Cardiac fibroblast (primary cell): ENCODE data around the gene TDRD12.
"Not testable (repeated sequence)": the region's sequence is repeated elsewhere in the genome, so short reads cannot be mapped to it uniquely, and the experiment has no call there.

Experiments
- DNase-seq, 2 donors: peaks; one replicate each; pipeline versions ENCODE4 v3.0.0 to v3.0.0-alpha.2; 2010; ENCODE audit warnings: low read depth in 2 of 2
- H3K4me3 ChIP-seq, 2 donors: replicated peaks in 1 of 2; 1 replicate in 1 of 2; 2 replicates in 1 of 2; pipeline ENCODE4 v1.5.1; 2011; ENCODE audit warnings: low read depth in 2 of 2, low read length in 2 of 2, mild to moderate bottlenecking in 2 of 2, moderate library complexity in 1 of 2
- TF ChIP-seq, protein P1 (sequence below): IDR thresholded peaks from one replicate; pipeline ENCODE4 v1.5.1; 2011; ENCODE audit warnings: low read depth, mild to moderate bottlenecking, low read length, inconsistent platforms

Gene TDRD12

DNA sequence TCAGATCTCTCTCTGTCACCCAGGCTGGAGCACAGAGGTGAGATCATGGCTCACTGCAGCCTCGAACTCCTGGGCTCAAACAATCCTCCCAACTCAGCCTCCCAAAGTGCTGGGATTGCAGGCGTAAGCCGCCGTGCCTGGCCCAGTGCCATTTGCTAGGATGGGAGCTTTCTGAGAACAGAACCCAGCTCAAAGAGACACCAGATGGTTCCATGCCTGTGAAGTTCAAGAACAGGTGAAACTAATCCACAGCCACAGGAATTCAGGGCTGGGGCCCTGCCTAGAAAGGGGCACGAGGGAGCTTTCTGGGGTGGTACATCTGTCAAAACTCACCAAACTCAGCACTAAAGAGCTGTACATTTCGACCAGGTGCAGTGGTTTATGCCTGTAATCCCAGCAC, 145.8 kb downstream of the TDRD12 start:
- TF ChIP-seq, protein P1, sequence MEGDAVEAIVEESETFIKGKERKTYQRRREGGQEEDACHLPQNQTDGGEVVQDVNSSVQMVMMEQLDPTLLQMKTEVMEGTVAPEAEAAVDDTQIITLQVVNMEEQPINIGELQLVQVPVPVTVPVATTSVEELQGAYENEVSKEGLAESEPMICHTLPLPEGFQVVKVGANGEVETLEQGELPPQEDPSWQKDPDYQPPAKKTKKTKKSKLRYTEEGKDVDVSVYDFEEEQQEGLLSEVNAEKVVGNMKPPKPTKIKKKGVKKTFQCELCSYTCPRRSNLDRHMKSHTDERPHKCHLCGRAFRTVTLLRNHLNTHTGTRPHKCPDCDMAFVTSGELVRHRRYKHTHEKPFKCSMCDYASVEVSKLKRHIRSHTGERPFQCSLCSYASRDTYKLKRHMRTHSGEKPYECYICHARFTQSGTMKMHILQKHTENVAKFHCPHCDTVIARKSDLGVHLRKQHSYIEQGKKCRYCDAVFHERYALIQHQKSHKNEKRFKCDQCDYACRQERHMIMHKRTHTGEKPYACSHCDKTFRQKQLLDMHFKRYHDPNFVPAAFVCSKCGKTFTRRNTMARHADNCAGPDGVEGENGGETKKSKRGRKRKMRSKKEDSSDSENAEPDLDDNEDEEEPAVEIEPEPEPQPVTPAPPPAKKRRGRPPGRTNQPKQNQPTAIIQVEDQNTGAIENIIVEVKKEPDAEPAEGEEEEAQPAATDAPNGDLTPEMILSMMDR, result no peak

DNA sequence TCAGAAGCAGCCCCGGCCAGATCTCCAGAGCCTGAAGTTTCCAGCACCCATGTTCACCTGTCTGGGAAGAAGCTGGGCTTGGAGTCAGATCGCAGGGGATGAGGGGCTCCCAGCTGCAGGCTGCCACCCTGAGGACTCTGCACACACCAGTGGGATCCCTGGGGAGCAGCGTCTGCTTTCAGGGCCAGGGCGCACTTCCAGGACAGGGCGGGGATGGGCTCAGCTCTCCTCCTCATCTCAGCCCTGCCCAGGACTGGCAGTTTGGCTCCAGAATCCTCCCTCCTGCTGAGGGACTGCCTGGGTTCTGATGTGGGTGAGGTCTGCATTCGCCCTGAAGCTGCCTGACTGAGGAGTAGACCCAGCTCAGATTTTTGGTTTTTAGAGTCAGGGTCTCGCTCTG, 146.5 kb downstream of the TDRD12 start:
- no peak overlapping the region for H3K4me3 ChIP-seq
- TF ChIP-seq, protein P1, result no peak
- no peak for DNase-seq

More for the DNA sequence above, 145.8 kb downstream of the TDRD12 start:
- no peak for DNase-seq
- H3K4me3 ChIP-seq, result no peak overlapping the region

DNA sequence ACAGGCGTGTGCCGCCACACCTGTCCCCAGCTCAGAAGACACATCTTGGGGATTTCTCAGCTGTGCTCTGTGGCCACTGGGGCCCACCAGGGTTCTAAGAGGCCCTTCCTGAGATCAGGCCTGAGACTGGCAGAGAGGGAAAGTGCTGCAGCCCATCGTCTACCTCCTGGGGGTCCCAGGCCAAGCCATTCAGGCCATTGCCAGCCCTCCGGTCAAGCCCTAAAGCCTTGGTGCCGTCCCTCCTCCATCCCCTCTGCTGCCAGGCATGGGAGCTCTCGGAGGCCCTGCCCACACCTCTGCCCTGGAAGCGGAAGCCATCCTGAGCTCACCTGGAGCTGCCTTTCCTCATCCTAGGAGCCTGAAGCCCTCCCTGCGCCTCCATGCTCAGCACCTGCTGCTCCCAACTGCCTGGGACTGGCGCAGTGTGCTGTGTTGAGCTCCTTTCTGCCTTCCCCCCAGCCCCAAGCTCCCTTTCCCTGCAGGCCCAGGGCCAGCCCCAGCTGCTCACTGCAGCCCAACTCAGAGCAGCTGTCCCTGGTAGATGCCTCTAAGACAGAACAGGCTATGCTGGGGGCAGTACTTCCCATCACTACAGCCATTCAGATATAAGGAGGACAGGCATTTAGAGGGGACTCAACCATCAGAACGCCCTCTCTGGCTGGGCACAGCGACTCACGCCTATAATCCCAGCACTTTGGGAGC, 147.1 kb downstream of the TDRD12 start:
- DNase-seq, result no peak
- TF ChIP-seq, protein P1, result no peak
- H3K4me3 ChIP-seq, result no peak overlapping the region

DNA sequence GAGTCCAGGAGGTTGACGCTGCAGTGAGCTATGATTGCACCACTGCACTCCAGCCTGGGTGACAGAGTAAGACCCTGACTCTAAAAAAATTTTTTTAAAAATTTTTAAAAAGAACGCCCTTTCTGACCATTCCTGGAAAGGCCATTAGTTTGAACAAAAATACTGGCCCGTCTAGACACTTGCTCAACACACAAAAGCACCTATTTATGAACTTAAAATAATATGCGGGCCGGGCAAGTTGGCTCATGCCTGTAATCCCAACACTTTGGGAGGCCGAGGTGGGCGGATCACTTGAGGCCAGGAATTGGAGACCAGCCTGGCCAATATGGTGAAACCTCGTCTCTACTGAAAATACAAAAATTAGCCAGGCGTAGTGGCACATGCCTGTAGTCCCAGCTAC, 147.9 kb downstream of the TDRD12 start:
- not testable (repeated sequence) for DNase-seq, H3K4me3 ChIP-seq

DNA sequence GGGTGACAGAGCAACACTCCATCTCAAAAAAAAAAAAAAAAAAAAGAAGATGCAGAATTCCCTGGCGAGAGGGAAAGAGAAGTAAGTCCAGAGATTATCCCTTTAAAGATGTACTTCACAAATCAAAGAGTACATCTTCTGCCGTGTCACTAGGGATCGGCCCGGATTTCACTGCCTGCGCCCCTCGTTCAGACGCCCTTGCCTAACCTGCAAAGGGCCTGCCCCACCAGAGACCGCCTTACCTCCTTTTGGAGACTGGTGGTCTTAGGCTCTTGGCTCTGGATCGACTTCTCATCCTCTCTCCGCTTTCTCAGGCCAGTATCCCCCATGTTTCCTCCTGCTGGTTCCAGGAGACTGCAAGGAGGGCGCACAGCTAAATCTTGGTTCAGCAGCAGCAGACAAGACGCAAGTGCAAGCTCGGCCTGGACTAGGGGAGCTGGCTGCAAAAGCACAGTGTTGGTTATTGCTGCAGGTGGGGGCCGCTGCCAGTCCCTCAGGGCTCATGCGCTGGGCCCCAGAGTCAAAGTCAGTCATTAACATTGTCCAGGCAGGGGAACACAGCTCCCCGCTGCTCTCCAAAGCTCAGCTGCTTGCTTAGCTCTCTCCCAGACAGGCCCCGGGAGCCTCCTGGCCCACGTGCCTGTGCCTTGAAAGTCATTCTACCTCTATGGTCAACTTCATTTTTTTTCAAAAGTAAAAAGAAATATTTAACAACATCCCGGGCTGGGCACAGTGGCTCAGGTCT, 148.8 kb downstream of the TDRD12 start:
- no peak for DNase-seq
- TF ChIP-seq, protein P1, result no peak
- no peak overlapping the region for H3K4me3 ChIP-seq

DNA sequence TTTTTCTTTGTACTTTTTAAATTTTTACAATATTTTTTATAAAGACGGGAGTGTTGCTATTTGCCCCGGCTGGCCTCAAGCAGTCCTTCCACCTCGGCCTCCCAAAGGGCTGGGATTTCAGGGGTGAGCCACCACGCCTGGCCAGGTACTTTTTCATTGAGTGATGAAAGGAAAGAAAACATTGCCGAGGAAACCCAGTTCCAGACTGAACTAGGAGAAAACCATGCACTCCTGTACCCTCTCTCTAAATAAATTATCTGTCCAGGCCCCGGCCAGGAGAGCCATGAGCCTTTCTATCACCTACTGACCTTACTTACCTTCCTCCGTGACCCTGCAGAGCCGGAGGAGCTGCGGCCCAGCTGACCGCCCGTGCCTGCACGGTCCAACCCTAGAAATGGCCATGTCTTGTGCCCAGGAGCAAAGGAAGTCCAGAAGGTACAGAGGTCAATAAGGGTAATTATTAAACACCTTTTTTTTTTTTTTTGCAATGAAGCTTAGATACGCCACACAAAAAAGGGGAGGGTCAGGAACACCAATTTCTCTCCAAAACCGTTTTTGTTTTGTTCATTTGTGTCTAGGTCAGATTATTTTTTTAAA, 149.9 kb downstream of the TDRD12 start, which contains the start of gene SLC7A9:
Gene SLC7A9 (minus strand): TSS at position 399 of the 597 bp plus-strand sequence. CDS start 1,233 bp downstream, outside the sequence.
- TF ChIP-seq, protein P1, result no peak
- no peak for DNase-seq
- H3K4me3 ChIP-seq, result no peak within 1 kb of the TSS

DNA sequence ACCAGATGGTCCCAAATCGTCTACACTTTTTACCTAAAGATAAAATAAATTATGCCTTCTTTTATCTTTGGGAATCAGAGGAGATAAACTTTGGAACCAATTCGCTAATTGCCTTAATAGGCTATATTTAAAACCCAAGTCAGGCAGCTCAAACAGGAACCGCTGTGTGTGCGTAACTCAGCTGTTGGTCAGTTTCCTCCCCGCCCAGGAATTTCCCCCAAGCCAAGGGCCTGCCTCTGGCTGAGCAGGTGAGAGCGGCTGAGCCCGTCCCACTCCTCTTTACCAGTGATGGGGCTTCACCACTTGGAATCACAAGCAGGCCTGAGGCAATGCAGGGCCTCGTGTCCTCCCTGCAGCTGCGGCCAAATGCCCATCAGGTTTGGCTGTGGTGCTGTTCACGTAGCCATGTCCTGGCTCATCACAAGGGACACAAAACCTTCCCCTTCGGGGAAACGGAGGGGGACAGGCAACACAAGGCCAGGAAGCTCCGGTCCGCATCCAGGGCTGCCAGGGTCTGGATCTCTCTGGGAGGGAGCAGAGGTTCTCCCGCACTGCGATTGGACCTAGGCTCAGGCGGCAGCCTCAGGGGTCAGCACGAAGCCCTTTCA, 150.5 kb downstream of the TDRD12 start:
- no peak for DNase-seq
- H3K4me3 ChIP-seq, result no peak overlapping the region
- TF ChIP-seq, protein P1, result no peak
